Measurements from ENCODE around the gene CCDC8.
"Not testable (repeated sequence)": the region's sequence is repeated elsewhere in the genome, so short reads cannot be mapped to it uniquely, and the experiment has no call there.

Gene CCDC8

DNA sequence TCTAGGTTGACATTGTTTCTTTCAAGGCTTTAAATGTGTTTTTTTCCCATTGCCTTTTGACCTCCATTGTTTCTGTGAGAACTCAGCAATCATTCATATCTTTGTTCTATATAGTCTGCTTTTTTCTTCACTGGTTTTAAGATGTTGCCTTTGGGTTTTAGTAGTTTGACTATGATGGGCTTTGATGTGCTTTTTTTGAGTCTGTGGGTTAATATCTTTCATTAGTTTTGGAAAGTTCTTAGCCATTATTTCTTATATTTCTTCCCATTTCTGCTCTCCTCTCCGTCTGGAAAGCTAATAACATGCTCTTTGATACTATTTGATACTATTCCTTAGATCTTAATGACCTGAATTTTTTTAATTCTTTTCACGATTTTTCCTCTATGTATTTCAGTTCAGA is 32.7 kb downstream of the CCDC8 start:
- H3K4me3 ChIP-seq (ENCODE audit: low read length) = no peak overlapping the region
- TF ChIP-seq, protein P1, sequence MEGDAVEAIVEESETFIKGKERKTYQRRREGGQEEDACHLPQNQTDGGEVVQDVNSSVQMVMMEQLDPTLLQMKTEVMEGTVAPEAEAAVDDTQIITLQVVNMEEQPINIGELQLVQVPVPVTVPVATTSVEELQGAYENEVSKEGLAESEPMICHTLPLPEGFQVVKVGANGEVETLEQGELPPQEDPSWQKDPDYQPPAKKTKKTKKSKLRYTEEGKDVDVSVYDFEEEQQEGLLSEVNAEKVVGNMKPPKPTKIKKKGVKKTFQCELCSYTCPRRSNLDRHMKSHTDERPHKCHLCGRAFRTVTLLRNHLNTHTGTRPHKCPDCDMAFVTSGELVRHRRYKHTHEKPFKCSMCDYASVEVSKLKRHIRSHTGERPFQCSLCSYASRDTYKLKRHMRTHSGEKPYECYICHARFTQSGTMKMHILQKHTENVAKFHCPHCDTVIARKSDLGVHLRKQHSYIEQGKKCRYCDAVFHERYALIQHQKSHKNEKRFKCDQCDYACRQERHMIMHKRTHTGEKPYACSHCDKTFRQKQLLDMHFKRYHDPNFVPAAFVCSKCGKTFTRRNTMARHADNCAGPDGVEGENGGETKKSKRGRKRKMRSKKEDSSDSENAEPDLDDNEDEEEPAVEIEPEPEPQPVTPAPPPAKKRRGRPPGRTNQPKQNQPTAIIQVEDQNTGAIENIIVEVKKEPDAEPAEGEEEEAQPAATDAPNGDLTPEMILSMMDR (conservative IDR thresholded peaks at IDR 0.05; ENCODE audit: low read depth, low read length) = no peak
- DNase-seq (ENCODE audit: low read depth) = no peak

- TF ChIP-seq, protein P1 (conservative IDR thresholded peaks at IDR 0.05; ENCODE audit: low read depth, low read length) = no peak
- H3K4me3 ChIP-seq (ENCODE audit: low read length) = no peak overlapping the region
- DNase-seq (ENCODE audit: low read depth) = no peak
Measured at GRCh38 chr19:46378268-46378667, 35.1 kb downstream of the CCDC8 start.

DNA sequence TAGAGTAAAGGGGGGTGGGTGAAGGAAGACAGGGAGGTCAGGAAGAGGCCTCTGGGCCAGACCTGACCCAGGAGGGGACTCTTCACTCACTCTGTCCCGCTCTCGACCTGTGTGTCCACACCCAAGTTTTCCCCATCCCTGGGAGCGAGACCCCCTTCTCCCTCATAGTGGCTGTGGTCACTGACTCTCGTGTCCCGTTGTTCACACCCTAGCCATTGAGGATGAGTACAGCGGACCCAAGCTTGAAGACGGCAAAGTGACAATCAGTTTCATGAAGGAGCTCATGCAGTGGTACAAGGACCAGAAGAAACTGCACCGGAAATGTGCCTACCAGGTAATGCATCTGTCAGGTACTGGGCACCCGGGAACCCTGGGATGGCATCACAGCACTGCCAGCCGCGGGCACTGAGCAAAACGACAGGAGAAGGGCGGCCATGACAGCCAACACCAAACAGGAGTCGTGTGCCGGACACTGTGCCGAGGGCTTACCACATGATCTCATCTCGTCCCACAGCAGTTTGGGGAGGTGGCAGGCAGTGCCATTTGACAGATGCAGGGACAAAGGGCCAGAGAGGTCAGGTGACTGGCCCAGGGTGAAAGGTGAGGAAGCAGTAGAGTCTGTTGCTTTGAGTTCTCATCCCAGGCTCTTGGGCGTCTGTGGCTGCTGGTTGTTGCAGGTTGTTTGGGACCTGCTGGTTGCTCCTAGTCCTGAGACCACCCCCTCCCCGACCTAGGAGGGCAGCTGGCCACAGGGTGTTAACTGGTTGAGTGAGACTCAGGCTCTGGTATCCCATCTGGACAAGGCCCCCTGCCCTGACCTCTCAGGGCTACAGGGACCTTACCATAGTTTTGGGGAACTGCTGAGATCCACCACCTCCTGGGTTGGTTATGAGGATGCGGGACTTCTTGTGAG is 36.9 kb downstream of the CCDC8 start:
- H3K4me3 ChIP-seq (ENCODE audit: low read length) = no peak overlapping the region
- TF ChIP-seq, protein P1 (conservative IDR thresholded peaks at IDR 0.05; ENCODE audit: low read depth, low read length) = no peak
- no peak for DNase-seq (ENCODE audit: low read depth)

DNA sequence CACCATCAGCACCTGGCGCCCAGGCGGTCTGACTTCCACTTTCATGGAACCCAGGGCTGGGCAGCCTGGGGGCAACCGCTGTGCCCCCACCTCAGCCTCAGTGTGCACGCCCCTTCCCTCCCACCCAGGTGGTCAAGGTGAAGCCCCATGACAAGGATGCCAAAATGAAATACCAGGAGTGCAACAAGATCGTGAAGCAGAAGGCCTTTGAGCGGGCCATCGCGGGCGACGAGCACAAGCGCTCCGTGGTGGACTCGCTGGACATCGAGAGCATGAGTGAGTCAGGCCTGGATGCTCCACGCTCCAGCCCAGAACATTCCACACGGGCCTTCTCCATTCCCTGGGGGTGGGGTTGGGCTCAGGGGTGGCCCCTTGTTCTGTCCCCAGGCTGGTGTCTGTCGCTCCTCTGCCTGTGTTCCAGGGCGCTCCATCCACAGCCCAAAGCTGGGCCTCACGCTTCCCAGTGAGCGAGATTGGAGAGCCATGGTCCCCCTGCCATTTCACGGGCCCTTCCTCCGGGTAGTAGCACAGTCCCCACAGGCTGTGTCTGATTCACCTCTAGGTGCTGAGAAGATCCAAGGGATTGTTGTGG is 37.8 kb downstream of the CCDC8 start:
- DNase-seq (ENCODE audit: low read depth); H3K4me3 ChIP-seq (ENCODE audit: low read length): not testable (repeated sequence)

GRCh38 chr19:46374536-46375475 is 38.6 kb downstream of the CCDC8 start:
- no peak for DNase-seq (ENCODE audit: low read depth)
- no peak overlapping the region for H3K4me3 ChIP-seq (ENCODE audit: low read length)
- TF ChIP-seq, protein P1 (conservative IDR thresholded peaks at IDR 0.05; ENCODE audit: low read depth, low read length) = no peak

DNA sequence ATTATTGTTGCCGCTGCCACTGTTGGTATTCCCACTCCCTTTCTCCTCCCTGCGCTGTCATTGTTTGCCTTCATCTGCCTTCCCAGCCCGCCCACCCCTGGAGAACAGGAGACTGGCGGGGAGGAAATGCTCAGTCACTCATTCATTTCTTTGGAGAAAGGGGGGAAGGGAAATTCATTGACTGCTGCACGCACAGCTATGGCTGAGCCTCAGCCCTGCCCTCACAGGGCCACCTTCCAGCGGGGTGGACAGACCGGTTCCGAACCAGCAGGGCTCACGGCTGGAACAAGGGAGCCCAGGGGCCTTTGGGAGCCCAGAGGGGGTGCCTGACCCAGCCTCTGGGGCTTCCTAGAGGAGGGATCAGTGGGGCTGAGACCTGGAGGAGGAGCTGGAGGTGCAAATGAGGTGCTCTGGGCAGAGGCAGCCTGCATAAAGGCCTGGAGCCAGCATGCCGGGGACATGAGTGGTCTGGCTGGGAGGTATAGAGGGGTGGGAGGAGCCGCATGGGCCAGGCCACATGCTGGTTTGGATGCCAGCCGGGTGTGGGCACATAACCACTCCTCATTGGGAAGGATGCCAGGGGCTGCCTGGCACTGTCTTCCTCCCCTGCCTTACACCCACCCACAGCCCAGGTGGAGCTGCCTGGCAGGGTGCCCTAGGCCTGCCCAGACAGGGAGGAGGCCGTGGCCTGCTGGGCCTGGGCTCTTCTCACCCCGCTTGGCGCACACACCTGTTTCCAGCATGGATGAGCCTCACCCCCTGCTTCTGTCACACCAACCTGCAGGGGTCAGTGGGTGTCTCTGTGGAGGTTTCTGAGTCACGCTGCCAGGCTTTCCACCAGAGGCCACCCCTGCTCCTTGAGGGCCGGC is 39.6 kb downstream of the CCDC8 start:
- peak; percentile 56 for DNase-seq (ENCODE audit: low read depth)
- TF ChIP-seq, protein P1 (conservative IDR thresholded peaks at IDR 0.05; ENCODE audit: low read depth, low read length) = peak; percentile 1
- H3K4me3 ChIP-seq (ENCODE audit: low read length) = no peak overlapping the region

All from retinal pigment epithelial cell (primary cell).